NCI-H187 treated with DMSO at 0.1 percent for 48 hours (cell line): ENCODE measurements around the gene KCP.

ENCODE experiments used
- DNase-seq: peaks from one replicate; lab custom pipeline; 2025; lab: John Stamatoyannopoulos, UW

Gene KCP

DNA sequence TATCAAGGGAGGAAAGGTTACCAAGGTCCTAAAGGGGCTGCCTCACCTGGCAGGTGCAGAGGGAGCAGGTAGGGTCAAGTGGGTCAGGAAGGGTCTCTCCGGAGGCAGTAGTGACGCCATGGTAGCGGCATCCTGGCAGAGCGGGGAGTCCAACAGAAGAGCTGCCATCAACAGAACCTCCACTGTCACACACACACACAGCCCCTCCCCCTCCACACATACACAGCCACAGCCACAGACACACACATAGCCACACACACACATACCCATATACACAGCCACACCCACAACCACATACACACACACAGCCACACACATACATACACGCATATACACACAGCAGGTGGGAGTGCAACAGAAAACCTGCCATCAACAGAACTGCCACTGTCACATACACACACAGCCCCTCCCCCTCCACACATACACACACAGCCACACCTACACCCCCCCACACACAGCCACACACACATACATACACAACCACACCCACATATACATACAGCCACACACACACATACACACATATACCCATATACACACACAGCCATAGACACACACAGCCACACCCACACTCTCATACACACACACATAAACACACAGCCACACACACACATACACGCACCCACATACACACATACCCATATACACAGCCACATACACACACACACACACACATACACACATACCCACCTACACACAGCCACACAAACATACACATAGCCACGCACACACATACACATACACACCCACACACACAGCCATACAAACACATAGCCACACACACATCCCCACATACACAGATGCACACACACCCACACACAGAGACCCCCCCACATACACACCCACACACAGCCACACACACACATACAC, 23.1 kb downstream of the KCP start:
- DNase-seq = no peak

GRCh38 chr7:128886391-128887168, 23.9 kb downstream of the KCP start:
- DNase-seq = no peak

DNA sequence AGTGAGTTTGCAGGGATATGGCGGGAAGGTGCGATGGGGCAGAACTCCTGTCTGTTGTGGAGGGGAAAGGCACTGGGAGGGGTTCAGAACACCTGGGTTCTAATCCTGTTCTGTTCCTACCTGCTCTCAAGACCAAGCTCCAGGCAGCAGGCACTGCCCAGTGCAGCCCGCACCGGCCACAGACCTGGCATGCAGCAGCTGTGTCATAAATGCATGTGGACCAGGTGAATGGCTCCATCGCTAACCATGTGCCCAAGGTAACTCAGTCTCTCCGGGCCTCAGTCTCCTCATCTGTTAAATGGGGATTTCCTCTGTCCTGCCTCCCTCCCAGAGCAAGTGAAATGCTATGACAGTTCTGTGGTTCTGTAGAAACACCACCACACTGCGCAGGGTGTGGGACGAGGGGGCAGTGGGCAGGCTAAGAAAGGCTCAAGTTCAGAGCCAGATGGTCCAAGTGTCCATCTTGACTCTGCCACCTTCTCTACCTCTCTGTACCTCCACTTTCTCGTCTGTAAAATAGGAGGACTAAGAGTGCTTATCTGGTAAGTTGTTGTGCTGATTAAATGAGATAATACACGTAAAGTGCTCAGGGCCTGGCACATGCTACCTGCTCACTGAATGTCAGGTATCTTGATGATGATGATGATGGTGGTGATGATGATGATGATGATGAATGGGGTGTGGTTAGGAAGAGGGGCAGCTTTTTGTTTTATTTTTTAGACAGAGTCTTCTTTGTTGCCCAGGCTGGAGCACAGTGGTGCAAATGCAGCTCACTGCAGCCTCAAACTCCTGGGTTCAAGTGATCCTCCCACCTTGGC, 24.9 kb downstream of the KCP start:
- DNase-seq = no peak

- DNase-seq = no peak
Observed at GRCh38 chr7:128884561-128885369, 25.7 kb downstream of the KCP start.

DNA sequence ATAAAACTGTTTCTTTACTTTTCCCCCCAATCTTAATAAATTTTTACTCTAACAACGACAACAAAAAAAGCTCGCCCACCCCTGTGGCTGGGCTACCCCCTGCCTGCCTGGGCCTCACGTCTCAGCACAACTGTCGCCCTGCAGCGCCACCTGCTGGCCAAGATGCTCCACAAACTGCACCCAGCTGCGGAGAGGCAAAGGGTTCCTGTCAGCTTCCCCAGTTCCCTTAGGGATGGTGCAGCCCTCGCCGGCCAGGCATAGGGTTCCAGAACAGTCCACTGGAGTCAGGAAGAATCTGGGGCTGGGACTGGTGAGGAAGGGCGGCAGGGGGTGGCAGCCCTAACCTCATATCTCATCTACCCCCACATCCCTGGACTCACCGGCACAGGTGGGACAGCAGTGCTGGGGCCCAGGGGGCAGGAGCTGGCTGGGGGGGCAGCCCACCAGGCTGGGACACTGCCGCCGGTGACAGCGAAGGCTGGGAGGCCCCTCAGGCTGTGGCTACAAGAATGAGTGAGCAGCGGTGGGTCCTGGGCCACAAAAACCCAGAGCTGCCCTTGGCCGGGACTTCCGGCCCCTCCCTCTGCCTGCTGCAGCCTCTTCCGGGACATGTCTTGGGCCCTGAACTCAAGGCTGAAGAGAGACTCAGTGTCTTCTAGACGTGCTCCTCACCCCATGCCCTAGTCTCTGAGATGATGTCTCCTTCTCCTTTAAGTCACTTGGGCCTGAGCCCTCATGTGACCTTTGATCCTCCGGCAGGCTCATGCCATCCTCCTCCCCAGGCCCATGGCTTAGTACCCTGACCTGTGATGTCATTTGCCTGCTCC, 26.7 kb downstream of the KCP start:
- DNase-seq = no peak

DNA sequence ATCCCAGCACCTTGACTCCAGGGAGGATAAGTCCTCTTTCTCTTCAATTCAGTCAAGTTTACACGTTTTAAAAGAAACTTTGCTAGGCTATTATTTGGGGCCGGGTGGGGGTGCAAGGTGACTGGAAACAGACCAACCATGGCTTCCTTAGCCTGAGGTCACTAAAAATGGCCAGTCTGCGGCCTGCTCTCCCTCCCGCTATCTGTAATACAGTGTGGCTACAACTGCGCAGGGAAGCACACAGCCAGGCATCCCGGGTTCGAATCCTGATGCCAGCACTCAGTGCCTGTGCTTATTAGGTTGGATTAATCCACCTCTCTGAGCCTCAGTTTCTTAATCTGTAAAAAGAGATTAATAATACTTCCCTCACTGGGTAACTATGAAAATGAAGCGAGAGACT, 28.4 kb downstream of the KCP start:
- no peak for DNase-seq

- no peak for DNase-seq
Observed at GRCh38 chr7:128881458-128882125, 28.9 kb downstream of the KCP start.

DNA sequence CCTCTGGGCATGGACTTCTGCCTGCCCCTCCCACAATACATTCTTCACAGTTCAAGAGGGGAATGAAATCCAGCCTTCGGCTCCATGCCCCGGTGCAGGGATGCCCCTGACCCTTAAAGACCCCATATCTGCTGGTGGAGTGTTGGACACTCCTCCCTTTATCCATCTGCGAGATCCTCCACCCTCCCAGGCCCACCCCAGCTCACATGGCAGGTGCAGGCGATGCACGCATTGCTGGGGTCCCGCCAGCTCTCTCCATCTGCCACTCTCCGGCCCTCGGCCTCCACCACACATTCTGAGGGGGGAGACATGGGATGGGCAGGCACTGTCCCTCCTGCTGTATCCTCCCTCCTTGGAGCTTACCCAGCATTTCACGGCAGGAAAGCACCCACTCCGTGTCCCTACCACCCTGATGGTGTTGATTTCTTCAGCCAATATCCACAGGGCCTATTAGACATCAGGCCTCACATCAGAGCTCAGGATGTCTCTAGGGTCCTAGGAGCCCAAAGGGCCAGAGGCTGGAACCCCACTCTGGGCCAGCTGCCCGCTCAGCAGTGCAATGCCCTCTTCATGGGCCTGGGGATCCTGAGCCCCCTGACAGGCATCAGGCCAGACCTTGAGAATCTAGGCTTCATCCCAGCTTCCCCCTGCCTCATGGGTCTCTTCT, 29.6 kb downstream of the KCP start:
- no peak for DNase-seq

- no peak for DNase-seq
Observed at GRCh38 chr7:128879939-128880746, 30.4 kb downstream of the KCP start.

DNA sequence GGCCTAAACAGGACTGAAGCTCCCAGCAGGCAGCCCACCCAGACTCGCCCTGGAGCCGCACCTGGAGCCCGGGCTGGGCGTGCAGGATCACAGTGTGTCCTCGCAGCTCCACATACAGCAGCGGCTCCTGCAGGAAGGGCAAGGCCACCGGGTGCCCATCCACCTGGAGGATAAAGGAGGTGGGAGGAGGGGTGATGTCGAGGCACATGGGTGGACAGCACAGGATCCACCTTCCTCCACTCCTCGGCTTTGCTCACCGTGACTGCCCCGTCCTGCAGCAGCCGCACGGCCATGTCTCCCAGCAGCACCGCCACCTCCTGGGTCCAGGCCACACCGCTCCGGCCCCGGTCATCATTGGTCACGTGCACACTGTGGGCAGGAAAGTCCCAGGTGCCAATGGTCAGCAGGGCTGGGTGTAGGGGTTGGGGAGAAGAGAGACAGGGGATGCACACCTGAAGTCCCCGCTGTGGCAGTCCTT, 31.0 kb downstream of the KCP start:
- no peak for DNase-seq

DNA sequence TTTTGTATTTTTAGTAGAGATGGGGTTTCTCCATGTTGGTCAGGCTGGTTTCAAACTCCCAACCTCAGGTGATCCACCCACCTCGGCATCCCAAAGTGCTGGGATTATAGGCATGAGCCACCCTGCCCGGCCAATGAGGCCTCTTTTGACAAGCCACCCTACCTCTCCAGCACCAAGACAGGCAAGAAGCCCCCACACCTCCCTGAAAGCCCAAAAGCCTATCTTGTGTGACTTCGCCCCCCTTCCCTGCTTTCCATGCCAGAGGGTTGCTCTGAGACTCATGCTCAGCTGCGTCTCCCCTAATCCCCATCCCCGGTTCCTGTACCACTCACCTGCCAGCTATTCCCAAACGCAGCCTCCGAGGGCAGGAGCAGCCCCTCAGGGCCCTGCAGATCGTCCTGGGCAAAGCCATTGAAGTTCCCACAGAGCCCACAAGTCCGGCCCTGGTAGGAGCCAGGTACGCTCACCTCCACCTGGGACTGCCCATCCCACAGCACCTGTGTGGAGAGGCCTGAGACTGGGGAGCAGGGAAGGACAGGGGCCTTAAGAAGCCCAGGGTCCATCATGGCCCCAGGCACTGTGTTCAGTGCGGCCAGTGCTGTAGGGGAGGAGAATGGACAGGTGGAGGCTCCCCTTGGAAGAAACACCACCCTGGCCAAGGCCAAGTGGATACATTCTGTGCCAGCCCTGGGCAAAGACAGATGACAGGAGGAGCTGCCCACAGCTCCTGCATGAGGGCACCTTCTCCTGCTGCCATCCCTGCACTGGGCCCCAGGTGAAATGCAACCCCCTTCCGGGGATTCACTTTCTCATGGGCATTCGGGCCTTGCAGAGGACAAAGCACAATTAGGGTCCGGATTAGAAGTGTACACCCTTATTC, 32.0 kb downstream of the KCP start:
- no peak for DNase-seq

GRCh38 chr7:128877756-128878120, 32.8 kb downstream of the KCP start:
- no peak for DNase-seq

DNA sequence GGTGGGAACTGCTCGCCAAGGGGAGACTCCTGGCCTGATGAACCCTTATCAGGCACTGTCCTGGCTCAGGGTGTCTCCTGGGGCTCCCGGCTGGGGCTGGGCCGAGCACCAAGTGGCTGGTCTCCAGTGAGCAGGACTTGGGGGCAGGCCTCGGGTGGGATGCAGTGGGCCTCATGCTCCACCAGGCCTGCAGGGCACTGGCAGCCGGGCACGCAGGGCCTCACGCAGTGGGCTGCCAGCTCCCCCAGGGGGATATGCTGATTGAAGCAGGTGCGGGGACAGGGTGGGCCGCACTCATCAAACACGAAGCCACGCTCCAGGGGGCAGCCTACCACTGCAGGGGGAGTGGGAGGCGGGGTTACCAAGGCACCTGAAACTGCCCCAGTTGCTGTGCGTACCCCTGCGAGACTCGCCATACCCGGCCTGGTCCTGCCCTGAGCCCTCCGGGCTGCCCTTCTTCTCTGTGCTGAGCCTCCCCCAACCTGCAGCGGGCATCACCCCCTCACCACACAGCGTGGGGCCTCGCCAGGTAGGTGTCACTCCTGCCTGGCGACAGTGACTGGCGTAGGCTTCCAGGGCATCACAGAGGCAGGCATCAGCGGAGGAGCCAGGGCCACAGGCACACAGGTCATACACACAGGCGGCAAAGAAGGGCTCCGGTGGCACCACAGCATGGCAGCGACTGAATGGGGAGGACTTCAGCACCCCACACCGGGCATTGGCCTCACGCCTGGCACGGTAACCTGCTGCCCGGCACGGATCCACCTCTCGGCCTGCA, 33.3 kb downstream of the KCP start:
- DNase-seq = no peak

DNA sequence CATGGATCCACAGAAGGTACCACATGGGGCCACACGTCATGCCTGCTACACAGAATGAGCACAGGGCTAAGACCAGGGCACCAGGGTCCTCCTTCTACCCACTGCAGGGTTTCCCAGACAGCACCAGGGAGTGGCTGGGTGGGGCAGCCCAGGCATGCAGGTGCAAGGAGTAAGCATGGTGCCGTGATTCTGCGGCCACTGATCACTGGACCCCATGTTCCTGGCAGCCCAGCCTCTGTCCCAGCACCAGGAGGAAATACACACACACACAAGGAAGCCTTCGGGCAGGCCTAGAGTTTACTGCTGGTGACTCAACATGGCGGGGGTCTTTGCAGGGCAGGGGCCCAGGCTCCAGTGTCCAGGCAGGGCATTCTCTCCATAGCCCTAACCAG, 33.9 kb downstream of the KCP start:
- no peak for DNase-seq

DNA sequence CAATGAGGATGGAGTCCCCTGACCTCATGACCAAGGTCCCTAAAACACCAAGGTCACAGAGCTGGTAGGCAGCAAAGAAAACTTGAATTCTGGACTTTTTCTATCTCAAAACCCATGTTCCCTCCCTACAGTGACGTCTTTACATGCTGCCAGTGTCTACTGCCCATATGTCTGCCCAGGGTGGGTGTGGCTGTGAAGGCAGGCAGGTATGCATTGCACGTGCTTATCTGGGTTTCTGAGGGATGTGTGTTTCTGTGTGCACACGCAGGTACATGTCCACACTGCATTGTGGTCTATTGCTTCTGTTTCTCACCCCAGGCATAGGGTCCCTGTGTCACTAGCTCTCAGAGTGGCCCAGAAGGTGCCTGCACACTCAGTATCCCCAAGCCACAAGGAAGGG, 34.4 kb downstream of the KCP start:
- no peak for DNase-seq

DNA sequence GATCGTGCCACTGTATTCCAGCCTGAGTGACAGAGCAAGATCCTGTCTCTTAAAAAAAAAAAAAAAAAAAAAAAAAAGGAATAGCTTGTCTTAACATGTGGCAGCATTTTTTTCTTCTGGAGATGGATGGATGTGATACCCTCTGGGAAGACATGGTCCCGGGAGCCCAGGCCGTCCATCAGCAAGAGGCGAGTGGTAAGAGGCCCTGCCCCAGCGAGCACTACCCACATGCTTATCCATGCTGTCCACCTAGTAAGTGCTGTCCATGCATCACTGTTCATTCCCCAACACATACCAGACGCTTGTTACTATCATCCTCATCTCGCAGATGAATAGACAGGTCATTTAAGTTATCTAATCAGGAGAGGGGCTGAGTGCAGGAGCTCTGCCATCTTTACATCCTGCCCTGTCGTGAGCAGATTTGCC, 35.0 kb downstream of the KCP start:
- DNase-seq = no peak
